Testis (tissue), 3 donors: ENCODE data around the gene NSMCE4A. TPM values are rescaled to one million over a fixed set of nuclear protein-coding genes. Genes with fewer than 3 reads are reported as not detected.
"Not testable (repeated sequence)": the region's sequence is repeated elsewhere in the genome, so short reads cannot be mapped to it uniquely, and the experiment has no call there.

ENCODE experiments used
- DNase-seq: peaks from one replicate; pipeline ENCODE4 v3.0.0-alpha.2; 2019
- H3K27ac ChIP-seq, 2 donors: fragments of 200-600 bp; sonication (generic); one replicate each; pipeline ENCODE4 v1.5.1; 2019
- H3K27me3 ChIP-seq: fragments of 200-600 bp; sonication (generic); one replicate; pipeline ENCODE4 v1.5.1; 2019
- H3K36me3 ChIP-seq: fragments of 200-600 bp; sonication (generic); one replicate; pipeline ENCODE4 v1.5.1; 2017; ENCODE audit warnings: low read depth; ENCODE audit errors: missing control alignments
- H3K4me1 ChIP-seq: fragments of 200-600 bp; sonication (generic); one replicate; pipeline ENCODE4 v1.5.1; 2019
- H3K4me3 ChIP-seq, 2 donors: fragments of 200-600 bp; sonication (generic); one replicate each; pipeline ENCODE4 v1.5.1; 2017 to 2019
- H3K9me3 ChIP-seq: fragments of 200-600 bp; sonication (generic); one replicate; pipeline ENCODE4 v1.5.1; 2017
- POLR2A ChIP-seq: fragments of 450-650 bp; IDR thresholded peaks from one replicate; pipeline ENCODE4 v1.6.1; 2017; ENCODE audit warnings: antibody characterized with exemption, mild to moderate bottlenecking, moderate library complexity
- WGBS, 2 donors: methylation state at CpG; one replicate each; pipeline ENCODE4 v1.1.5; 2018; 5-methylcytosine and 5-hydroxymethylcytosine counted together
- intact Hi-C: fragments of 100-400 bp; cut with DNase I; formaldehyde crosslinking; loops from one replicate; pipeline ENCODE4 v1.15.1; 2023; ENCODE audit warnings: low total_unique reads
- polyA plus RNA-seq: library from polyadenylated mRNA; stranded (reverse); fragments of 350-450 nt; fragmentation: Illumina TruSeq; extraction: RNeasy Lipid Tissue Mini Kit (QIAGEN cat#74804); gene quantifications from one replicate; pipeline ENCODE4 v1.2.3, GENCODE V29; 2014; ENCODE audit warnings: low read depth, low replicate concordance; ENCODE audit not compliant: insufficient read depth
- total RNA-seq, 2 donors: library from RNA; depleted of rRNA; stranded (reverse); fragments of >200 nt; gene quantifications; one replicate each; pipeline ENCODE4 v1.2.3, GENCODE V29; 2016
- TF ChIP-seq, protein P1 (sequence below), 3 experiments: fragments of 450-650 bp in 2 of 3; fragments of 200-600 bp in 1 of 3; sonication (generic) in 1 of 3; IDR thresholded peaks; one replicate each; pipeline ENCODE4 v1.5.1; 2016 to 2019; ENCODE audit warnings: antibody characterized with exemption in 3 of 3, mild to moderate bottlenecking in 2 of 3, moderate library complexity in 1 of 3

The NSMCE4A gene
- total and polyA plus RNA-seq, 3 donors from 2014 or later, result 15.6 to 33.7 (median 31.0) TPM

DNA sequence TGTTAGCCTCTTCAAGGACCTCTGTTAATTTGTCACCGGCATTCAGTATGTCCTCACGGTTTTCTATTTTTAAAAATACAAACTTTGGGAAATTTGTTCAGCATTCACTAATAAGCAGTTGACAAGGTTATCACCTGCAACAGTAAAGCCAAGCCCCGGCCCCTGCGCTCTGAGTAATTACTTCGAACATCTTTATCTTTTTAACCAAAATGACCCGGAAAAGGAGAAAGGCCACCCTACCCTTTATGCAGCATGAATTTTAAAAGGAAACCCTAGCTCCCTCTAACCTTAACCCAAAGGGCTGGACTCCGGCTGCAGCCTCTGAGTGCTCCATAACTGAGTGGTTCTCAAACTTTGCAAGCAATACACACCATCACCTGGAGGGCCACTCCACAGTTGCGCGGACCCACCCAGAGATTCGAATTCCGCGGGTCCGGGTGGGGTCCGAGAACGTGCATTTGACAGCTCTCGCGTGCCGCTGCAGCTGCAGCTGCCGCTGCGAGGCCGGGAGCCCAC is 940 bp downstream of the NSMCE4A start:
- H3K27me3 ChIP-seq, result no peaks in the 10 kb centered on the region
- intact Hi-C loops, result no loop called here
- TF ChIP-seq, protein P1, sequence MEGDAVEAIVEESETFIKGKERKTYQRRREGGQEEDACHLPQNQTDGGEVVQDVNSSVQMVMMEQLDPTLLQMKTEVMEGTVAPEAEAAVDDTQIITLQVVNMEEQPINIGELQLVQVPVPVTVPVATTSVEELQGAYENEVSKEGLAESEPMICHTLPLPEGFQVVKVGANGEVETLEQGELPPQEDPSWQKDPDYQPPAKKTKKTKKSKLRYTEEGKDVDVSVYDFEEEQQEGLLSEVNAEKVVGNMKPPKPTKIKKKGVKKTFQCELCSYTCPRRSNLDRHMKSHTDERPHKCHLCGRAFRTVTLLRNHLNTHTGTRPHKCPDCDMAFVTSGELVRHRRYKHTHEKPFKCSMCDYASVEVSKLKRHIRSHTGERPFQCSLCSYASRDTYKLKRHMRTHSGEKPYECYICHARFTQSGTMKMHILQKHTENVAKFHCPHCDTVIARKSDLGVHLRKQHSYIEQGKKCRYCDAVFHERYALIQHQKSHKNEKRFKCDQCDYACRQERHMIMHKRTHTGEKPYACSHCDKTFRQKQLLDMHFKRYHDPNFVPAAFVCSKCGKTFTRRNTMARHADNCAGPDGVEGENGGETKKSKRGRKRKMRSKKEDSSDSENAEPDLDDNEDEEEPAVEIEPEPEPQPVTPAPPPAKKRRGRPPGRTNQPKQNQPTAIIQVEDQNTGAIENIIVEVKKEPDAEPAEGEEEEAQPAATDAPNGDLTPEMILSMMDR (IDR thresholded peaks at IDR 0.05), result no peak
- no peak for TF ChIP-seq POLR2A
- 5 to 8% methylated on average over 13 to 21 of the region's 21 CpGs for WGBS, 2 donors
- peaks cover 10% of the 10 kb centered on the region for H3K4me1 ChIP-seq
- DNase-seq, result no peak
- H3K27ac ChIP-seq, result peak overlapping the region; percentile 94
- no peaks in the 10 kb centered on the region for H3K9me3 ChIP-seq
- peak overlapping the region; percentile 92 to 96 for H3K4me3 ChIP-seq
- no peaks in the 10 kb centered on the region for H3K36me3 ChIP-seq

DNA sequence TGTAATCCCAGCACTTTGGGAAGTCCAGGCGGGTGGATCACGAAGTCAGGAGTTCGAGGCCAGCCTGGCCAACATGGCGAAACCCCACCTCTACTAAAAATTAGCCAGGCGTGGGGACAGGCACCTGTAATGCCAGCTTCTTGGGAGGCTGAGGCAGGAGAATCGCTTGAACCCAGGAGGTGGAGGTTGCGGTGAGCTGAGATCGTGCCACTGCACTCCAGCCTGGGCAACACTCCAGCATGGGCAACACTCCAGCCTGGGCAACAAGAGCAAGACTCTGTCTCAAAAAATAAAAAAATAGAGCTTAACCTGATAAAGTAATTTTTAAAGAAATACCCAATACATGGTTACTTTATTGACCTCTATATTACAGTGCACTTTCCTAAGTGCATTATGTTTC is 5.9 kb downstream of the NSMCE4A start:
- H3K9me3 ChIP-seq, intact Hi-C loops, H3K36me3 ChIP-seq, H3K4me3 ChIP-seq, H3K4me1 ChIP-seq, H3K27ac ChIP-seq, DNase-seq, H3K27me3 ChIP-seq: not testable (repeated sequence)
- WGBS, 2 donors, result 88 to 94% methylated on average over 8 of the region's 8 CpGs

DNA sequence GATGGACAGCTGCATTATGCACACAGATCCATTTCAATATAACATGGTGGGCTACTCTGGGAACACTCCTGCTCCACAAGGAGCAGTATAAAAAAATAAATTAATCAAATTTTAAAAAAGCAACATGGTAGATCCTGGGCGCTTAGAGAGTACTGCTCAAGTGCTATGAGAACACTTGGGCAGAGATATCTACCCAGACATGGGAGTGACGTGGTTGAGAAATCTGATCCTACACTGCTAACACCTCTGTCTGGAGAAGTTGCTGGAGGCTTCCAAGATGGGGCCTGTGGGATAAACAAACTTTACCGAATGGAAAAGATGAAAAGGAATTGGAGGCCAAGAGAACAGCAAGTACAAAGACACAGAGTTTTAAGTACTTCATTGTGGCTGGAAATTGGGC is 9.0 kb downstream of the NSMCE4A start:
- Histone ChIP-seq H3K27me3 (no peaks in the 10 kb centered on the region), H3K4me3 (no peak overlapping the region), H3K36me3 (no peaks in the 10 kb centered on the region), H3K27ac (no peak overlapping the region), H3K9me3 (no peaks in the 10 kb centered on the region), H3K4me1 (no peaks in the 10 kb centered on the region)
- 80 to 81% methylated on average over 3 of the region's 3 CpGs for WGBS, 2 donors
- TF ChIP-seq, protein P1 (IDR thresholded peaks at IDR 0.05), result no peak
- no peak for TF ChIP-seq POLR2A
- no peak for DNase-seq
- intact Hi-C loops, result no loop called here

DNA sequence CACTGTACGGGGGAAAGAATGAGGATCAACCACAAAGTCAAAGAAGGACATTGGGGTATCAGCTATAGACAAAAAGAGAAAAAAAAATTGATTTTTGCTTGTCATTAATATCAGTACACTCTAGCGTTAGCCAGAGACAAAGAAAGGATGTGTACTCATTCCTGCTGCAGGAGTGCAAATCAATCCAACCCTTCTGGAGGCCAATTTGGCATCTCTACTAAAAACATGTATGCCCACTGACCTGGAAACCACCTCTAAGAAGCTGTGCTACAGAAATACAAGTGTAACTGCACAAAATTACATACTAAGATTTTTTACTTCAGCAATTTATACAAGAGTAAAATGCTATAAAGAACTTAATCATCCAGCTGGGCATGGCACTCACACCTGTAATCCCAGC is 13.6 kb downstream of the NSMCE4A start:
- H3K36me3 ChIP-seq, result no peaks in the 10 kb centered on the region
- intact Hi-C loops, result no loop called here
- TF ChIP-seq, protein P1 (IDR thresholded peaks at IDR 0.05), result no peak
- TF ChIP-seq POLR2A, result no peak

DNA sequence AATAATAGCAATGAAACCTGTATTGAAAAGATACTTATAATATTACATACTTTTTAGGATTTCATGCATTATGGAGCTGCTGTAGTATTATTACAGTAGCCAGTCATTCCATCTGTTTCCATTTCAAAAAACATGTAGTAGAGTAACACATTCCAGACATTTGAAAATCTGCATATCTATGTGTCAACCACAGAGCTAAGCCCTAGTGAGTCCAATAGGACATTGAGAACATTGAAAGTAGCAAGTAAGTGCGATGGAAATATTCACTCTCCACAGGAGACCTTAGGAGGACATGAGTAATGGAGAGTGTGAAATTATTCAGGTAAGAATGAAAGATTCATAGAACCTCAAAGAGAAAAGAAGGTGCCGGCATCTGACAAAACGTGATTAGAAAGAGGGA is 15.3 kb downstream of the NSMCE4A start:
- no peak overlapping the region for H3K4me3 ChIP-seq
- H3K27me3 ChIP-seq, result no peaks in the 10 kb centered on the region
- no peak for TF ChIP-seq POLR2A
- TF ChIP-seq, protein P1 (IDR thresholded peaks at IDR 0.05), result no peak
- H3K4me1 ChIP-seq, result no peaks in the 10 kb centered on the region
- H3K36me3 ChIP-seq, result no peaks in the 10 kb centered on the region
- WGBS, 2 donors, result 87 to 90% methylated on average over 3 of the region's 3 CpGs
- H3K9me3 ChIP-seq, result no peaks in the 10 kb centered on the region
- DNase-seq, result no peak
- intact Hi-C loops, result no loop called here
- no peak overlapping the region for H3K27ac ChIP-seq

More for the DNA sequence above, 13.6 kb downstream of the NSMCE4A start:
- Histone ChIP-seq H3K27ac (no peak overlapping the region), H3K4me3 (no peak overlapping the region), H3K4me1 (no peaks in the 10 kb centered on the region), H3K9me3 (no peaks in the 10 kb centered on the region), H3K27me3 (no peaks in the 10 kb centered on the region)
- no peak for DNase-seq
- 90 to 96% methylated on average over 2 of the region's 2 CpGs for WGBS, 2 donors
